Endothelial cell (in vitro differentiated cells): ENCODE results near the gene PRR15. TPM values are rescaled to one million over a fixed set of nuclear protein-coding genes. Genes with fewer than 3 reads are reported as not detected.
"Not testable (repeated sequence)": the region's sequence is repeated elsewhere in the genome, so short reads cannot be mapped to it uniquely, and the experiment has no call there.

Source experiments
- DNase-seq: peaks from one replicate; pipeline ENCODE4 v3.0.0; 2021; ENCODE audit warnings: low spot score
- H3K27ac Mint-ChIP-seq: one replicate; pipeline ENCODE4 v1.8.0; 2021; ENCODE audit warnings: mixed read lengths, inconsistent platforms; ENCODE audit not compliant: unreplicated experiment
- H3K27me3 Mint-ChIP-seq: one replicate; pipeline ENCODE4 v1.8.0; 2021; ENCODE audit warnings: mild to moderate bottlenecking, moderate library complexity, mixed read lengths, inconsistent platforms; ENCODE audit not compliant: unreplicated experiment
- H3K36me3 Mint-ChIP-seq: one replicate; pipeline ENCODE4 v1.8.0; 2021; ENCODE audit warnings: mild to moderate bottlenecking, low read depth, mixed read lengths, inconsistent platforms; ENCODE audit not compliant: unreplicated experiment
- H3K4me1 Mint-ChIP-seq: one replicate; pipeline ENCODE4 v1.8.0; 2021; ENCODE audit warnings: mild to moderate bottlenecking, mixed read lengths, inconsistent platforms; ENCODE audit not compliant: unreplicated experiment
- H3K4me3 Mint-ChIP-seq: one replicate; pipeline ENCODE4 v1.8.0; 2021; ENCODE audit warnings: mild to moderate bottlenecking, mixed read lengths, inconsistent platforms; ENCODE audit not compliant: unreplicated experiment
- H3K9me3 Mint-ChIP-seq: one replicate; pipeline ENCODE4 v1.8.0; 2021; ENCODE audit warnings: mixed read lengths, inconsistent platforms; ENCODE audit not compliant: unreplicated experiment
- total RNA-seq: library from RNA; stranded (reverse); fragmentation: NEBNext Ultra II Directional; extraction: Animal tissue kit (Norgen Biotek cat#: 25700); gene quantifications from one replicate; pipeline ENCODE4 v1.2.1, GENCODE V29; 2021; ENCODE audit not compliant: unreplicated experiment
- TF ChIP-seq, protein P1 (sequence below): fragments of 200-600 bp; sonication (generic); IDR thresholded peaks from one replicate; pipeline ENCODE4 v1.5.0; 2021; ENCODE audit warnings: antibody characterized with exemption; ENCODE audit not compliant: unreplicated experiment

The PRR15 gene
- total RNA-seq, 1 donor from 2014 or later, result 2.9 TPM

GRCh38 chr7:29527505-29528108 lies 36.0 kb upstream of the PRR15 start:
- H3K9me3 Mint-ChIP-seq, result no peaks in the 10 kb centered on the region
- no peak overlapping the region for H3K27ac Mint-ChIP-seq
- H3K4me1 Mint-ChIP-seq, result no peaks in the 10 kb centered on the region

DNA sequence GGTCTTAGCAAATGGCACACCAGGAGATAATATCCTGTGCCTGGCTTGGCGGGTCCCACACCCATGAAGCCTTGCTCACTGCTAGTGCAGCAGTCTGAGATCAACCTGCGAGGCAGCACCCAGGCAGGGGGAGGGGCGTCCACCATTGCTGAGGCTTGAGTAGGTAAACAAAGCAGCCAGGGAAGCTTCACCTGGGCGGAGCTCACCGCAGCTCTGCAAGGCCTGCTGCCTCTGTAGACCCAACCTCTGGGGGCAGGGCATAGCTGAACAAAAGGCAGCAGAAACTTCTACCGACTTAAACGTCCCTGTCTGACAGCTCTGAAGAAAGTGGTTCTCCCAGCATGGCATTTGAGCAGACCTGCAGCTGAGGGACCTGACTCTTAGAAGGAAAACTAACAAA lies 35.1 kb upstream of the PRR15 start:
- not testable (repeated sequence) for DNase-seq

More at GRCh38 chr7:29527505-29528108, 36.0 kb upstream of the PRR15 start:
- DNase-seq, result no peak
- TF ChIP-seq, protein P1, sequence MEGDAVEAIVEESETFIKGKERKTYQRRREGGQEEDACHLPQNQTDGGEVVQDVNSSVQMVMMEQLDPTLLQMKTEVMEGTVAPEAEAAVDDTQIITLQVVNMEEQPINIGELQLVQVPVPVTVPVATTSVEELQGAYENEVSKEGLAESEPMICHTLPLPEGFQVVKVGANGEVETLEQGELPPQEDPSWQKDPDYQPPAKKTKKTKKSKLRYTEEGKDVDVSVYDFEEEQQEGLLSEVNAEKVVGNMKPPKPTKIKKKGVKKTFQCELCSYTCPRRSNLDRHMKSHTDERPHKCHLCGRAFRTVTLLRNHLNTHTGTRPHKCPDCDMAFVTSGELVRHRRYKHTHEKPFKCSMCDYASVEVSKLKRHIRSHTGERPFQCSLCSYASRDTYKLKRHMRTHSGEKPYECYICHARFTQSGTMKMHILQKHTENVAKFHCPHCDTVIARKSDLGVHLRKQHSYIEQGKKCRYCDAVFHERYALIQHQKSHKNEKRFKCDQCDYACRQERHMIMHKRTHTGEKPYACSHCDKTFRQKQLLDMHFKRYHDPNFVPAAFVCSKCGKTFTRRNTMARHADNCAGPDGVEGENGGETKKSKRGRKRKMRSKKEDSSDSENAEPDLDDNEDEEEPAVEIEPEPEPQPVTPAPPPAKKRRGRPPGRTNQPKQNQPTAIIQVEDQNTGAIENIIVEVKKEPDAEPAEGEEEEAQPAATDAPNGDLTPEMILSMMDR, result no peak
- Mint-ChIP-seq H3K4me3 (no peak overlapping the region), H3K27me3 (no peaks in the 10 kb centered on the region), H3K36me3 (no peaks in the 10 kb centered on the region)

DNA sequence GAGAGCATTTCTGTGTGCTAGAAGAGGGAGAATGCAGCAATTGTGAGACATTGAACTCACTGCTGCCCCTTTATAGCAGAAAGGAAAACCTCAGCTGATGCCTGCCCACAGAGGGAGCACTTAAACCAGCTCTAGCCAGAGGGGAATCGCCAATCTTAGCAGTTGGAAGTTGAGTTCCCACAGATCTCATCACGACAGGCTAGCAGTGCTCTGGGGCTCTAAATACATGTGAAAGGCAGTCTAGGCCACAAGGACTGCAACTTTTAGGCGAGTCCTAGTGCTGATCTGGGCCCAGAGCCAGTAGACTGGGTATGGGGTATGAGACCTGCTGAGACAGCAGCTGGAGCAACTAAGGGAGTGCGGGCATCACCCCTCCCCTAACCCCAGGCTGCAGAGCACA lies 25.2 kb upstream of the PRR15 start:
- Mint-ChIP-seq H3K4me3 (no peak overlapping the region), H3K36me3 (no peaks in the 10 kb centered on the region), H3K4me1 (no peaks in the 10 kb centered on the region), H3K27me3 (no peaks in the 10 kb centered on the region), H3K27ac (no peak overlapping the region), H3K9me3 (no peaks in the 10 kb centered on the region)
- TF ChIP-seq, protein P1, result no peak
- DNase-seq, result no peak

More for the DNA sequence above, 35.1 kb upstream of the PRR15 start:
- H3K4me3 Mint-ChIP-seq, H3K27ac Mint-ChIP-seq, H3K27me3 Mint-ChIP-seq, H3K36me3 Mint-ChIP-seq, H3K9me3 Mint-ChIP-seq, H3K4me1 Mint-ChIP-seq: not testable (repeated sequence)

DNA sequence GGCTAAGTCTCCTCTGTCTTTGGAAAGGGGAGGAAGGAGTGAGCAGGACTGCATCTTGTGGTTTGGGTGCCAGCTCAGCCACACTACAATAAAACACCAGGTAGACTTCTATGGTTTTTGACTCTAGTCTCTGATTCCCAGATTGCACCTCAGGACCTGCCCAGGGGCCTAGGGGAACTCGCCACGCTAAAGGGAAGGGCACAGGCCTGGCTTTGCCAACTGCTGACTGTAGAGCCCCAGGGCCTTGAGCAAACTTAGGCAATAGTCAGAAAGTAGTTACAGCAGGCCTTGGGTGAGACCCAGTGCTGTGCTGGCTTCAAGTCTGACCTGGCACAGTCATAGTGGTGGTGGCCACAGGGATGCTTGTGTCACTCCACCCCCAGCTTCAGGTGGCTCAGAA lies 24.2 kb upstream of the PRR15 start:
- H3K9me3 Mint-ChIP-seq, result no peaks in the 10 kb centered on the region
- no peak overlapping the region for H3K27ac Mint-ChIP-seq
- H3K27me3 Mint-ChIP-seq, result no peaks in the 10 kb centered on the region
- no peak overlapping the region for H3K4me3 Mint-ChIP-seq
- TF ChIP-seq, protein P1, result no peak
- no peaks in the 10 kb centered on the region for H3K4me1 Mint-ChIP-seq
- DNase-seq, result no peak
- no peaks in the 10 kb centered on the region for H3K36me3 Mint-ChIP-seq

DNA sequence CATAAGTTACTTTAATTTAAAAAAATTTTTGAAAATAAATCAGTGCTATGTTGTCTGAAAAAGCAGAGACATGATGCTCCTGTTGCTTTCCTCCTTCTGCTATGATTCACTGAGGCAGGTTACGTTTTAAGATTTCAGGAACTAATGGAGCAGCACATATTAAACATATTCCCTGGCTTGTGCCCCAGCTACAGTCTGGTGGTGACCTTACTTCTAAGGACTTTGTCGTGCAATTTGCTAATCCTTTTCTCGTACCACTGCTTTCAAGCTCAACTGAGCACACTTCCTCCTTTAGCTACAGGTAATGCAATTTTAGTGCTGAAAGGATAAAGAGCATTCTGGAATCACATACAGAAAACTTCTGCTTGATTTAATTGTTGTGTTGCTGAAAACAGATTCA lies 16.2 kb upstream of the PRR15 start:
- H3K4me3 Mint-ChIP-seq, result no peak overlapping the region
- H3K9me3 Mint-ChIP-seq, result no peaks in the 10 kb centered on the region
- TF ChIP-seq, protein P1, result no peak
- H3K27ac Mint-ChIP-seq, result no peak overlapping the region
- no peak for DNase-seq
- H3K27me3 Mint-ChIP-seq, result no peaks in the 10 kb centered on the region
- no peaks in the 10 kb centered on the region for H3K36me3 Mint-ChIP-seq
- H3K4me1 Mint-ChIP-seq, result no peaks in the 10 kb centered on the region
